ENCODE data around the gene ASCC3.

- TF ChIP-seq CTCF (IDR thresholded peaks at IDR 0.05): no peak
- no peak for TF ChIP-seq EZH2 (IDR thresholded peaks at IDR 0.05)
Observed at GRCh38 chr6:100509101-100509500, 372.0 kb downstream of the ASCC3 start.

Data from neural progenitor cell (in vitro differentiated cells).